H9 (cell line): Measurements from ENCODE around the gene FBXL7. TPM values are rescaled to one million over a fixed set of nuclear protein-coding genes. Genes with fewer than 3 reads are reported as not detected.

Experiments used
- DNase-seq: peaks from one replicate; pipeline ENCODE4 v3.0.0-alpha.2; 2017
- H2AFZ ChIP-seq: one replicate; pipeline ENCODE4 v1.6.1; 2013; ENCODE audit warnings: mild to moderate bottlenecking, low read length, control low read depth, moderate library complexity
- H2AK5ac ChIP-seq: 2 replicates; pipeline ENCODE4 v1.6.1; 2013; ENCODE audit warnings: low read length, control low read depth, mixed read lengths; ENCODE audit not compliant: insufficient read length
- H2BK120ac ChIP-seq: one replicate; pipeline ENCODE4 v1.6.1; 2013; ENCODE audit warnings: low read depth, mild to moderate bottlenecking, low read length, control low read depth, inconsistent platforms; ENCODE audit not compliant: poor library complexity, severe bottlenecking
- H2BK12ac ChIP-seq: 2 replicates; pipeline ENCODE4 v1.6.1; 2013; ENCODE audit warnings: low read length, control low read depth, mixed read lengths, low read depth; ENCODE audit not compliant: insufficient read length
- H2BK15ac ChIP-seq: 2 replicates; pipeline ENCODE4 v1.6.1; 2013; ENCODE audit warnings: low read depth, low read length, control low read depth
- H2BK20ac ChIP-seq: one replicate; pipeline ENCODE4 v1.6.1; 2013; ENCODE audit warnings: low read depth, mild to moderate bottlenecking, low read length, control low read depth, inconsistent platforms; ENCODE audit not compliant: poor library complexity, severe bottlenecking
- H2BK5ac ChIP-seq: 2 replicates; pipeline ENCODE4 v1.6.1; 2013; ENCODE audit warnings: low read length, control low read depth, mixed read lengths; ENCODE audit not compliant: insufficient read length
- H3K14ac ChIP-seq: 2 replicates; pipeline ENCODE4 v1.6.1; 2013; ENCODE audit warnings: low read length, control low read depth; ENCODE audit not compliant: insufficient read depth
- H3K18ac ChIP-seq: 2 replicates; pipeline ENCODE4 v1.6.1; 2013; ENCODE audit warnings: low read depth, mild to moderate bottlenecking, mixed read lengths, low read length, control low read depth; ENCODE audit not compliant: insufficient read length
- H3K23ac ChIP-seq: 2 replicates; pipeline ENCODE4 v1.6.1; 2013; ENCODE audit warnings: low read length, control low read depth, mixed read lengths, low read depth; ENCODE audit not compliant: insufficient read length
- H3K23me2 ChIP-seq: 2 replicates; pipeline ENCODE4 v1.6.1; 2013; ENCODE audit warnings: low read depth, mild to moderate bottlenecking, mixed read lengths, low read length, control low read depth; ENCODE audit not compliant: insufficient read length, poor library complexity, severe bottlenecking
- H3K27ac ChIP-seq: 2 replicates; pipeline ENCODE4 v1.5.1; 2013; ENCODE audit warnings: low read length, control low read depth, mixed read lengths, low read depth; ENCODE audit not compliant: insufficient read length
- H3K27me3 ChIP-seq: 2 replicates; pipeline ENCODE4 v1.6.1; 2013; ENCODE audit warnings: low read length, control low read depth, inconsistent platforms; ENCODE audit not compliant: insufficient read depth
- H3K4ac ChIP-seq: 2 replicates; pipeline ENCODE4 v1.6.1; 2013; ENCODE audit warnings: low read depth, mild to moderate bottlenecking, control low read depth, inconsistent platforms, low read length, moderate library complexity
- H3K4me1 ChIP-seq: 2 replicates; pipeline ENCODE4 v1.6.1; 2013; ENCODE audit warnings: low read length, control low read depth, inconsistent platforms; ENCODE audit not compliant: insufficient read depth
- H3K4me2 ChIP-seq: 2 replicates; pipeline ENCODE4 v1.6.1; 2013; ENCODE audit warnings: low read length, control low read depth, mixed read lengths; ENCODE audit not compliant: insufficient read length, insufficient read depth
- H3K56ac ChIP-seq: 2 replicates; pipeline ENCODE4 v1.6.1; 2013; ENCODE audit warnings: low read depth, mild to moderate bottlenecking, mixed read lengths, low read length, control low read depth; ENCODE audit not compliant: insufficient read length
- H3K79me1 ChIP-seq: 2 replicates; pipeline ENCODE4 v1.6.1; 2013; ENCODE audit warnings: low read depth, mild to moderate bottlenecking, moderate library complexity, low read length, control low read depth, inconsistent platforms; ENCODE audit not compliant: insufficient read depth, poor library complexity, severe bottlenecking
- H3K79me2 ChIP-seq: 2 replicates; pipeline ENCODE4 v1.6.1; 2013; ENCODE audit warnings: low read length, control low read depth, inconsistent platforms; ENCODE audit not compliant: insufficient read depth
- H3K9ac ChIP-seq: 2 replicates; pipeline ENCODE4 v1.6.1; 2013; ENCODE audit warnings: low read length, control low read depth, mixed read lengths; ENCODE audit not compliant: insufficient read length; ENCODE audit errors: extremely low read depth
- H3K9me3 ChIP-seq: one replicate; pipeline ENCODE4 v1.6.1; 2013; ENCODE audit warnings: low read depth, low read length, inconsistent platforms; ENCODE audit not compliant: control insufficient read depth
- H3T11ph ChIP-seq: one replicate; pipeline ENCODE4 v1.6.1; 2013; ENCODE audit warnings: mild to moderate bottlenecking, low read length, control low read depth, inconsistent platforms
- H4K20me1 ChIP-seq: one replicate; pipeline ENCODE4 v1.6.1; 2013; ENCODE audit not compliant: control insufficient read depth, insufficient read length, insufficient read depth
- H4K5ac ChIP-seq: 2 replicates; pipeline ENCODE4 v1.6.1; 2013; ENCODE audit warnings: low read depth, mild to moderate bottlenecking, mixed read lengths, low read length, control low read depth; ENCODE audit not compliant: insufficient read length
- H4K8ac ChIP-seq: replicated peaks from 2 replicates; pipeline ENCODE4 v1.6.1; 2013; ENCODE audit warnings: low read length, control low read depth, mixed read lengths, low read depth; ENCODE audit not compliant: insufficient read length
- H4K91ac ChIP-seq: 2 replicates; pipeline ENCODE4 v1.6.1; 2013; ENCODE audit warnings: low read depth, mild to moderate bottlenecking, moderate library complexity, mixed read lengths, low read length, control low read depth; ENCODE audit not compliant: insufficient read length
- H3K27ac Mint-ChIP-seq, 3 experiments: 2 replicates in 2 of 3; 3 replicates in 1 of 3; pipeline ENCODE4 v1.8.0; 2020 to 2021; ENCODE audit warnings: mixed read lengths in 3 of 3, mild to moderate bottlenecking in 1 of 3, moderate library complexity in 1 of 3
- H3K27me3 Mint-ChIP-seq: 2 replicates; pipeline ENCODE4 v1.8.0; 2021; ENCODE audit warnings: low read depth, mild to moderate bottlenecking, moderate library complexity, mixed read lengths
- H3K36me3 Mint-ChIP-seq, 3 experiments: 2 replicates in 2 of 3; 3 replicates in 1 of 3; pipeline ENCODE4 v1.8.0; 2020 to 2021; ENCODE audit warnings: low read depth in 3 of 3, mixed read lengths in 3 of 3; ENCODE audit not compliant: insufficient read depth in 1 of 3
- H3K4me1 Mint-ChIP-seq, 2 experiments: 2 replicates each; pipeline ENCODE4 v1.8.0; 2020; ENCODE audit warnings: mixed read lengths in 2 of 2
- H3K4me3 Mint-ChIP-seq, 2 experiments: 2 replicates in 1 of 2; 3 replicates in 1 of 2; pipeline ENCODE4 v1.8.0; 2020 to 2021; ENCODE audit warnings: mild to moderate bottlenecking in 2 of 2, mixed read lengths in 2 of 2, moderate library complexity in 1 of 2
- H3K9me3 Mint-ChIP-seq, 2 experiments: 2 replicates in 1 of 2; 3 replicates in 1 of 2; pipeline ENCODE4 v1.8.0; 2020; ENCODE audit warnings: mild to moderate bottlenecking in 2 of 2, mixed read lengths in 2 of 2, moderate library complexity in 1 of 2
- CTCF ChIP-seq: fragments of 200-600 bp; sonication (generic); conservative IDR thresholded peaks from 3 replicates; pipeline ENCODE4 v1.8.0; 2021; ENCODE audit warnings: antibody characterized with exemption, mild to moderate bottlenecking
- WGBS: extraction: QIAGEN DNeasy Blood & Tissue Kit; methylation state at CpG from one replicate; pipeline ENCODE4 v1.1.7; 2013; ENCODE audit warnings: missing lambda C conversion rate, low lambda C conversion rate, mixed read lengths; ENCODE audit not compliant: insufficient read length; ENCODE audit errors: extremely low coverage; 5-methylcytosine and 5-hydroxymethylcytosine counted together
- total RNA-seq: library from RNA; stranded (reverse); gene quantifications from 2 replicates; pipeline ENCODE4 v1.2.1, GENCODE V29; 2021

FBXL7 gene
- total RNA-seq, 1 experiment from 2014 or later, result 14.6 TPM

GRCh38 chr5:15746833-15747232 is 246.9 kb downstream of the FBXL7 start:
- Histone ChIP-seq H2BK20ac (no peak overlapping the region), H2AFZ (no peak overlapping the region), H3K79me1 (no peaks in the 10 kb centered on the region), H2BK15ac (no peak overlapping the region), H3K14ac (no peak overlapping the region), H2BK5ac (no peak overlapping the region), H3K23ac (no peak overlapping the region), H3K18ac (no peak overlapping the region), H3T11ph (no peak overlapping the region), H3K4ac (no peak overlapping the region), H3K4me1 (no peaks in the 10 kb centered on the region), H3K23me2 (no peaks in the 10 kb centered on the region), H4K91ac (no peak overlapping the region), H3K9me3 (peaks cover 15% of the 10 kb centered on the region), H4K8ac (no peak overlapping the region), H3K27ac (no peak overlapping the region), H2BK12ac (no peak overlapping the region), H2BK120ac (no peak overlapping the region), H4K20me1 (peaks cover 2% of the 10 kb centered on the region), H3K4me2 (no peak overlapping the region), H3K27me3 (no peaks in the 10 kb centered on the region), H4K5ac (no peak overlapping the region), H3K56ac (no peak overlapping the region), H2AK5ac (no peak overlapping the region), H3K9ac (no peak overlapping the region), H3K79me2 (no peaks in the 10 kb centered on the region)
- TF ChIP-seq CTCF, result no peak
- peaks cover 20 to 23% of the 10 kb centered on the region in 2 experiments for H3K9me3 Mint-ChIP-seq
- H3K27ac Mint-ChIP-seq, result no peak overlapping the region; a peak in 1 of 7 replicates
- DNase-seq, result no peak
- H3K36me3 Mint-ChIP-seq, result peaks cover 13 to 22% (median 20%) of the 10 kb centered on the region in 3 experiments
- WGBS, result no CpG with 5 or more reads among the region's 2 CpGs
- H3K4me1 Mint-ChIP-seq, result peaks cover 8 to 12% of the 10 kb centered on the region in 2 experiments
- no peak overlapping the region for H3K4me3 Mint-ChIP-seq
- no peaks in the 10 kb centered on the region; the same call in 1 of the 2 replicates for H3K27me3 Mint-ChIP-seq
